Measurements from ENCODE around the gene SHROOM3.

DNA sequence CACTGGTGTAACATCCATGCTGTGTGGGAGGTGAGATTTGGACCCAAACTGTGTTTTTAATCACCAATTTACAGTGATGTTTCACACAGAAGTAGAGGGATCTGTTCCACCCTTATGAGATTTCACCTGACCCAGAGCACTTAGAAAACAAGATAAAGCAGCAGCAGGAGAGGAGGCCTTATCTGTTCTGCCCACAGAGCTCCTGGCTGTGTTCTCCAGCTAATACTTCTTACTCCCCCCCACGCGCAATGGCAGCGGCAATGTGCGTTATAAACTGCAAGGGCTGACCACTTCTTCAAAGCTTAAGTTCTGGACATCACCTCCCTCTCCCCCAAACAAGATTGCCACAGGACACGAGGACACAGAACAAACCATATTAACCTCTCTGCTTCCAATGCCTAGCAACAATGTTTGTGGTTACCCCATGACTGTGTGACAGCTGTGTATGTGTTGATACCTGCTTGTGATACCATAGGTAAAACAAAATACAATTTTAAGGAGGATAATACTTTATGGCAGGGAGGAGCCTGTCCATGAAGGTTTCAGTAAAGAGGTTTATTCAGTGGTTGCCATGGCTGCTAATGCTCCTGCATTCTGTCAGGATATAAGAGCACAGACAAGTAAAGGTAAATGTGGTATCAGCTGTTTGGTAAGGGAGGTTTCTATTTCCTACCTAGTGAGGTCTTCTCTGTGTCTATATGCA, 252.9 kb downstream of the SHROOM3 start:
- TF ChIP-seq, protein P1, sequence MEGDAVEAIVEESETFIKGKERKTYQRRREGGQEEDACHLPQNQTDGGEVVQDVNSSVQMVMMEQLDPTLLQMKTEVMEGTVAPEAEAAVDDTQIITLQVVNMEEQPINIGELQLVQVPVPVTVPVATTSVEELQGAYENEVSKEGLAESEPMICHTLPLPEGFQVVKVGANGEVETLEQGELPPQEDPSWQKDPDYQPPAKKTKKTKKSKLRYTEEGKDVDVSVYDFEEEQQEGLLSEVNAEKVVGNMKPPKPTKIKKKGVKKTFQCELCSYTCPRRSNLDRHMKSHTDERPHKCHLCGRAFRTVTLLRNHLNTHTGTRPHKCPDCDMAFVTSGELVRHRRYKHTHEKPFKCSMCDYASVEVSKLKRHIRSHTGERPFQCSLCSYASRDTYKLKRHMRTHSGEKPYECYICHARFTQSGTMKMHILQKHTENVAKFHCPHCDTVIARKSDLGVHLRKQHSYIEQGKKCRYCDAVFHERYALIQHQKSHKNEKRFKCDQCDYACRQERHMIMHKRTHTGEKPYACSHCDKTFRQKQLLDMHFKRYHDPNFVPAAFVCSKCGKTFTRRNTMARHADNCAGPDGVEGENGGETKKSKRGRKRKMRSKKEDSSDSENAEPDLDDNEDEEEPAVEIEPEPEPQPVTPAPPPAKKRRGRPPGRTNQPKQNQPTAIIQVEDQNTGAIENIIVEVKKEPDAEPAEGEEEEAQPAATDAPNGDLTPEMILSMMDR (IDR thresholded peaks at IDR 0.05), result no peak
- no peak for TF ChIP-seq ZFX (IDR thresholded peaks at IDR 0.05; ENCODE audit: borderline replicate concordance)
